Measurements from ENCODE around the gene CIITA. TPM values are rescaled to one million over a fixed set of nuclear protein-coding genes. Genes with fewer than 3 reads are reported as not detected.

The CIITA gene
- total RNA-seq, 1 donor from 2014 or later, result 0.04 TPM

- peaks cover 6% of the 10 kb centered on the region for H3K27me3 ChIP-seq (ENCODE audit: control insufficient read depth, insufficient read depth, low read length)
- H3K4me3 ChIP-seq (ENCODE audit: low read depth, low read length), result no peak overlapping the region
- no peaks in the 10 kb centered on the region for H3K36me3 ChIP-seq (ENCODE audit: control insufficient read depth, insufficient read depth, low read length)
- no peak for DNase-seq (ENCODE audit: low read depth)
- TF ChIP-seq, protein P1, sequence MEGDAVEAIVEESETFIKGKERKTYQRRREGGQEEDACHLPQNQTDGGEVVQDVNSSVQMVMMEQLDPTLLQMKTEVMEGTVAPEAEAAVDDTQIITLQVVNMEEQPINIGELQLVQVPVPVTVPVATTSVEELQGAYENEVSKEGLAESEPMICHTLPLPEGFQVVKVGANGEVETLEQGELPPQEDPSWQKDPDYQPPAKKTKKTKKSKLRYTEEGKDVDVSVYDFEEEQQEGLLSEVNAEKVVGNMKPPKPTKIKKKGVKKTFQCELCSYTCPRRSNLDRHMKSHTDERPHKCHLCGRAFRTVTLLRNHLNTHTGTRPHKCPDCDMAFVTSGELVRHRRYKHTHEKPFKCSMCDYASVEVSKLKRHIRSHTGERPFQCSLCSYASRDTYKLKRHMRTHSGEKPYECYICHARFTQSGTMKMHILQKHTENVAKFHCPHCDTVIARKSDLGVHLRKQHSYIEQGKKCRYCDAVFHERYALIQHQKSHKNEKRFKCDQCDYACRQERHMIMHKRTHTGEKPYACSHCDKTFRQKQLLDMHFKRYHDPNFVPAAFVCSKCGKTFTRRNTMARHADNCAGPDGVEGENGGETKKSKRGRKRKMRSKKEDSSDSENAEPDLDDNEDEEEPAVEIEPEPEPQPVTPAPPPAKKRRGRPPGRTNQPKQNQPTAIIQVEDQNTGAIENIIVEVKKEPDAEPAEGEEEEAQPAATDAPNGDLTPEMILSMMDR (IDR thresholded peaks at IDR 0.05; ENCODE audit: insufficient read depth, low read length, poor library complexity, severe bottlenecking), result no peak
Observed at GRCh38 chr16:10833271-10833670, 43.7 kb upstream of the CIITA start.

DNA sequence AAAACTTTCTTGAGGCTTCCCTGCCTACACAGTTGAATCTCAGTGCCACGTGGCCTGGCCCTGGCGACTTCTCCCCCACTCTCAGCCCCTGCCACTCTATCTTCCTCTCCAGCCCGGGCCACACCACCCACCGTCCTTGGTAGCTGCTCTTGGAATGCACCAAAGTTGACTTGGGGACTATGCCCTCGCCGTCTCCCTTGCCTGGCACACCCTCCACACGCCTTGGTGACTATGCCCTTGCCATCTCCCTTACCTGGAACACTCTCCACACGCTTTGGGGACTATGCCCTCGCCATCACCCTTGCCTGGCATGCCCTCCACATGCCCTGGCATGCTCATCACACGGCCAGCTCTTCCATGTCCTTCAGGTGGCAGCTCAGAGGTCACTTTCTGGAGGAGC is 42.9 kb upstream of the CIITA start:
- no peak for DNase-seq (ENCODE audit: low read depth)
- Histone ChIP-seq H3K36me3 (ENCODE audit: control insufficient read depth, insufficient read depth, low read length) (no peaks in the 10 kb centered on the region), H3K27me3 (ENCODE audit: control insufficient read depth, insufficient read depth, low read length) (peaks cover 2% of the 10 kb centered on the region), H3K4me3 (ENCODE audit: low read depth, low read length) (no peak overlapping the region)
- TF ChIP-seq, protein P1 (IDR thresholded peaks at IDR 0.05; ENCODE audit: insufficient read depth, low read length, poor library complexity, severe bottlenecking), result no peak

GRCh38 chr16:10834766-10835165 is 42.2 kb upstream of the CIITA start:
- TF ChIP-seq, protein P1 (IDR thresholded peaks at IDR 0.05; ENCODE audit: insufficient read depth, low read length, poor library complexity, severe bottlenecking), result no peak
- no peak overlapping the region for H3K4me3 ChIP-seq (ENCODE audit: low read depth, low read length)
- no peaks in the 10 kb centered on the region for H3K36me3 ChIP-seq (ENCODE audit: control insufficient read depth, insufficient read depth, low read length)
- peaks cover 2% of the 10 kb centered on the region for H3K27me3 ChIP-seq (ENCODE audit: control insufficient read depth, insufficient read depth, low read length)
- DNase-seq (ENCODE audit: low read depth), result no peak

DNA sequence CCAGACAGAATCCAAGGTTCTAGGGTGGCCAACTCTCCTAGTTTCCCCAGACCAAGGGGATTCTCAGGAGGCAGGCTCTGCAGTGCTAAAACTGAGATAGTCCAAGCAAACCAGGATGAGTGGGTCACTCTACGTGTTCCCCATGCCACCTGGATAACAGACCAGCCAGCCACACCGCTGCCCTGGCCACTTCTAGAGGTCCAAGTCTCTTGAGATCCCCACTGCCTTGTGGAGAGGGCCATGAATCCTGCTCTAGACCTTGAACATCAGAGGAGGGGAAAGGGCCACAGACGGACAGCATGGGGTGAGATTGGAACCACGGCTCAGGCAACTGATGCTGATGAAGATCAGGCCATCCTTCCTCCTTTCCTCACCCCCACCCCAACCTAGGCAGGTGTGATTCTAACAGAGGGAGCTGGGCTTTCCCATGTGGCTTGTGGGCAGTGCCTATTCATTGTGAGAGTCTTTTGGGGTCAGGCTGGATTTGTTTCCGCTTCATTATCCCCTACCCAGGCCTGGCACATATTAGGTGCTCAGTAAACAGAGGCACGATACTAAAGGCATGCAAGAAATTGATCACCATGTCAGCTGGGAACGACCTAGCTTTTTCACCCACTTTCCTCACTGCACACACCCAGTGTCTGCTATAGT is 41.6 kb upstream of the CIITA start:
- no peak overlapping the region for H3K4me3 ChIP-seq (ENCODE audit: low read depth, low read length)
- H3K27me3 ChIP-seq (ENCODE audit: control insufficient read depth, insufficient read depth, low read length), result peaks cover 2% of the 10 kb centered on the region
- no peak for DNase-seq (ENCODE audit: low read depth)
- no peaks in the 10 kb centered on the region for H3K36me3 ChIP-seq (ENCODE audit: control insufficient read depth, insufficient read depth, low read length)
- TF ChIP-seq, protein P1 (IDR thresholded peaks at IDR 0.05; ENCODE audit: insufficient read depth, low read length, poor library complexity, severe bottlenecking), result no peak

GRCh38 chr16:10836174-10836853 is 40.7 kb upstream of the CIITA start:
- TF ChIP-seq, protein P1 (IDR thresholded peaks at IDR 0.05; ENCODE audit: insufficient read depth, low read length, poor library complexity, severe bottlenecking), result no peak
- H3K4me3 ChIP-seq (ENCODE audit: low read depth, low read length), result no peak overlapping the region
- peaks cover 5% of the 10 kb centered on the region for H3K27me3 ChIP-seq (ENCODE audit: control insufficient read depth, insufficient read depth, low read length)
- no peaks in the 10 kb centered on the region for H3K36me3 ChIP-seq (ENCODE audit: control insufficient read depth, insufficient read depth, low read length)
- DNase-seq (ENCODE audit: low read depth), result no peak

Data from kidney epithelial cell (primary cell).